ENCODE measurements around the gene NCAM2.

The NCAM2 gene

DNA sequence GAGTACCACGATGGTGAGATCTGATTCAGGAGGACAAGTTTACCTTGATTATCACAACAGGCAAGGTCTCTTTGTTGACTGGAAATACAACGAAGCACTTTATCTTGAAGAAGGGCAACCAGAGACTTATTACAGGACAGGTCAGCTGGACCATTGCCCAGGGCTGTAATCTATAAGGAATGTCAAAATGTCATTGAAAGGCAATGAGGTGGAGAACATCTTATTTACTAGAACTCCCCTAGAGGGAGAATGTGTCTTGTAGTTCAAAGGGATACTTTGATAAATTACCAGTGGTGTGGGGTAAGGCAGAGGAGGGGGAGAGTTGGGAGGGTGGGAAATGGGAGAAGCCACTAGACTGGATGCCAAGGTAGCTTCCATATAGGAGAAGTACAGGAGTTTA lies 212.3 kb downstream of the NCAM2 start:
- DNase-seq (ENCODE audit: low read depth in 1 of 2, low spot score in 1 of 2), result no peak

DNA sequence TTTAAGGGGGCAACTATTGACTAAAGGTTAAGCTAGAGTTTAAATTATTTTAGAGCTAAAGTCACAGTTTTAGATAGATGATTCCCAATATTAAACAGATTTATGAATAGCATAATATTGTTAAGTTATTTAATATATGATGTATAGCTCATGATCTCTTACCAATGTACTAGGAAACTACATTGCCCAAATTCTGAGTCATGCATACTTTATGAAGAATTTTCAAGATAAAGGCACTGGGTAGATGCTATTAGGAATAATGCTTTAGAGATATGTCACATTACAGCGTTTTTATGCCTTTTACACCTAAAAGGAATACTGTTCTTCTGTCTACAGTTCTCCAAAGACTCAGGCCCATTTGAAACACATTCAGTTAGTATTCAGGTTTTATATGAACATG lies 215.1 kb downstream of the NCAM2 start:
- DNase-seq (ENCODE audit: low read depth in 1 of 2, low spot score in 1 of 2), result no peak

- no peak for DNase-seq (ENCODE audit: low read depth in 1 of 2, low spot score in 1 of 2)
Measured at GRCh38 chr21:21216047-21216446, 217.8 kb downstream of the NCAM2 start.

- DNase-seq (ENCODE audit: low read depth in 1 of 2, low spot score in 1 of 2), result no peak
Measured at GRCh38 chr21:21226472-21226871, 228.3 kb downstream of the NCAM2 start.

GRCh38 chr21:21230672-21231071 lies 232.5 kb downstream of the NCAM2 start:
- no peak for DNase-seq (ENCODE audit: low read depth in 1 of 2, low spot score in 1 of 2)

GRCh38 chr21:21231913-21232312 lies 233.7 kb downstream of the NCAM2 start:
- no peak for DNase-seq (ENCODE audit: low read depth in 1 of 2, low spot score in 1 of 2)

GRCh38 chr21:21232320-21232719 lies 234.1 kb downstream of the NCAM2 start:
- DNase-seq (ENCODE audit: low read depth in 1 of 2, low spot score in 1 of 2), result no peak

- no peak for DNase-seq (ENCODE audit: low read depth in 1 of 2, low spot score in 1 of 2)
Measured at GRCh38 chr21:21233051-21233450, 234.8 kb downstream of the NCAM2 start.

- DNase-seq (ENCODE audit: low read depth in 1 of 2, low spot score in 1 of 2), result no peak
Measured at GRCh38 chr21:21236996-21237395, 238.8 kb downstream of the NCAM2 start.

DNA sequence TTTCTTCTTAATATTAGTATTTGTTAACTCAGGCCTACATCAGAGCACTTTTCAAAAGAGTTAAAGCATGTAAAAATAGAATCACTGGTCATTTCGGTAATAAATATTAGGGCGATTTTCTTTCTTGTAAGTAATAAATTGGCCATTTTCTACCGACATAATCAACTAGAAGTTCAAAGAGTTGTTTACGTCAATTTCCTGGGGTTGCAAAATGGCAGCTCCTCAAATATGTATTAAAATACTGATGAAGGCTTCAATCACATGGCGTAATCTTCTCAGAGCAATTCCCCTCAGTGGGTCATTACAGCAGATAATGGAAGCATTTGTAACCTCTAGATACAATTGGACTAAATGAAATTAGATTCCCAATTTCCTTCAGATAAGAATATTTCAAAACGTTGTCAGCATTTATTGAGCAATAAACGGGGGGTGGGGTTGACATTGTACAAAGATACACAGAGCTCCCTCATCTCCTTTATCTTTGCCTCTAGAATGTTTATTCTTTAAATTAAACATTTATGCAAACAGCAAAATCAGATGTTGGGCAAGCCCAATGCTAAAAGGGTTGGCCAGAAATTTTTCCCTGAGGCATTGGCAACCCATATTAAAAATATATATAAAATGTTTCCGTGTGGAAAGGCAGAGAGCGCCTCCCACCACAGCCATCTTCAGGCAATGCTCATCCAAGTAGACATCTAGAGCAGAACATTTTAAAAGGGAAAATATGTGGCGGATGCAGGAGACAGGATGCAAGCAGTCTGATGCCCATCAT lies 240.6 kb downstream of the NCAM2 start:
- no peak for DNase-seq (ENCODE audit: low read depth in 1 of 2, low spot score in 1 of 2)

- DNase-seq (ENCODE audit: low read depth in 1 of 2, low spot score in 1 of 2), result no peak
Measured at GRCh38 chr21:21241391-21241790, 243.2 kb downstream of the NCAM2 start.

DNA sequence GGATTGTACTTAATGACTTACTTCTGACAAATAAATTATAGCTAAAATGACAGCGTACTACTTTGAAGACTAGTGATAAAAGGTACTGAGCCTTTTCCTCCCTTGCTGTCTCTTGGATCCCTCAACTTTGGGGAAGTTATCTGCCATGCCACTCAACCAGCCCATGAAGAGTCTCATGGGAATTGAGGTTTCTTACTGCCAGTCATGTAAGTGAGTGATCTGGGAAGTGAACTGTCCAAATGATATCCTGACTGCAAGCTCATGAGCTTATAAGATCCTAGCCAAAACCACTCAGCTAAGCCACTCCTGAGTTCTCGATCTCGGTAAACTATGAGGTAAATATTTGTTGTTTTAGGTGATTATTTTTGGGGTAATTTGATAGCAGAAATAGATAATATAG lies 247.8 kb downstream of the NCAM2 start:
- no peak for DNase-seq (ENCODE audit: low read depth in 1 of 2, low spot score in 1 of 2)

- DNase-seq (ENCODE audit: low read depth in 1 of 2, low spot score in 1 of 2), result no peak
Measured at GRCh38 chr21:21247424-21247823, 249.2 kb downstream of the NCAM2 start.

GRCh38 chr21:21262048-21262447 lies 263.8 kb downstream of the NCAM2 start:
- no peak for DNase-seq (ENCODE audit: low read depth in 1 of 2, low spot score in 1 of 2)

DNA sequence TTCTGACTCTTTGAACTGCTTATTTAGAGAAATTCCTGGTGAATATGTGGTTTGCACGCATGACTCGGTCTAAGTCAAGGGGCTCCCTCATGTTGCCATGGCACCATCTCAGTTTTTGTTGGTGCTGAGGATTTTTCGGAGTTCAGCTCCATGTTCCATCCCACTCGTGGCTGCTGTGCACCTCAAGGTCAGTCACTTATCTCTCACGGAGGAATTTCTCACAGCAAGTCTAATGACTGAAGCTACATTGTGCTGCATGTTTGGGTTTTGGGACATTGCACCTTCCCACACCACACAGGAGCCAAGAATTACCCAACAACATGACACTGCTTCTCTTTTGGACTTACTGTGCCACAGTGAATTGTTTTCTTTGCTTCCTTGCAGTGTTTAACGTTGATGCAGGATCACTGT lies 269.9 kb downstream of the NCAM2 start:
- no peak for DNase-seq (ENCODE audit: low read depth in 1 of 2, low spot score in 1 of 2)

DNA sequence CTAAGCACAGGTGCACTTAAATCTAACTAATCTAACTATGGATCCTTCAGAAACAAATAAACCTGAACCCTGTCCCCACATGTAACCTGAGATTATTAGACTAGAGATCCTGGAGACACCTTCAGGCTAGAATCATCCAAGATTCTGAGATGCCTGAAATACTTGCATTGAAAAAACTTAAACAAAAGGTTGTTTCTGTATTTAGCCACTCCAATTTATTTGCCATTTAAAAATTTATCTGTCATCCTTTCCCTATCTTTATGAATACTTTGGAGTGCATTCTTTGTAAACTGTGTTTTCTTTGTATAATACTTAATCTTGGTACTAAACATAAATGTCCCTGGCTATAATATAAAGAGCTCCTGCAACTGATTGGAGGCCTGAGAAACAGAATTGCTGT lies 270.7 kb downstream of the NCAM2 start:
- no peak for DNase-seq (ENCODE audit: low read depth in 1 of 2, low spot score in 1 of 2)

GRCh38 chr21:21279193-21279901 lies 281.1 kb downstream of the NCAM2 start:
- no peak for DNase-seq (ENCODE audit: low read depth in 1 of 2, low spot score in 1 of 2)

GRCh38 chr21:21283810-21284209 lies 285.6 kb downstream of the NCAM2 start:
- DNase-seq (ENCODE audit: low read depth in 1 of 2, low spot score in 1 of 2), result no peak

GRCh38 chr21:21286170-21286798 lies 288.1 kb downstream of the NCAM2 start:
- DNase-seq (ENCODE audit: low read depth in 1 of 2, low spot score in 1 of 2), result no peak

DNA sequence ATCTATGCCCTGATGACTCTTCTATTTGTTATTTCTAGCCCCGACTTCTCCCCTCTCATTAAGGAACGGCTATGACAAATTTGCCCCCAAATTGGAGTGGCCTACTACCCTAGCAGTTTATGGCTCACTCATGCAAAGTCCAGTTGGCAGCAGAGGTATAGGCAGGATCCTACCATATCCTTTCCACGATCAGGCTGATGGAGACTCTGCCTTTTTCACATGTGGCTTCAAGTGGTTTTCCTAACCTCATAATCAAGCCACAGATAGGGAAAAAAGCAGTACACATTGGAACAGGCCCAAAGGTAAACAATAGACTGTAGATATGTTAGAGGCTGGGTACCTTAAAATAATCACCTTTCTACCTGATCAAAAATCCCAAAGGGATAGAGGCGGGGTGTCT lies 292.5 kb downstream of the NCAM2 start:
- DNase-seq (ENCODE audit: low read depth in 1 of 2, low spot score in 1 of 2), result no peak

GRCh38 chr21:21291883-21292569 lies 293.8 kb downstream of the NCAM2 start:
- DNase-seq (ENCODE audit: low read depth in 1 of 2, low spot score in 1 of 2), result no peak

GRCh38 chr21:21295303-21295702 lies 297.1 kb downstream of the NCAM2 start:
- DNase-seq (ENCODE audit: low read depth in 1 of 2, low spot score in 1 of 2), result no peak
